GM19324 (cell line): Measurements from ENCODE around the gene HIF1A.
A peak's percentile ranks its signal among the peaks of the same experiment; 100 is the strongest.
"Not testable (repeated sequence)": the region's sequence is repeated elsewhere in the genome, so short reads cannot be mapped to it uniquely, and the experiment has no call there.

Source experiments
- ATAC-seq: cut with Tn5 transposase; IDR thresholded peaks from one replicate; pipeline ENCODE4 v1.9.1; 2021; ENCODE audit warnings: mild to moderate bottlenecking, moderate library complexity; ENCODE audit not compliant: unreplicated experiment, low FRiP score

The HIF1A gene

GRCh38 chr14:61705017-61705416 lies 9.7 kb downstream of the HIF1A start:
- no peak for ATAC-seq

- ATAC-seq = no peak
Measured at GRCh38 chr14:61706096-61706690, 10.9 kb downstream of the HIF1A start.

GRCh38 chr14:61707774-61708173 lies 12.5 kb downstream of the HIF1A start:
- ATAC-seq = not testable (repeated sequence)

GRCh38 chr14:61708693-61709092 lies 13.4 kb downstream of the HIF1A start:
- ATAC-seq = not testable (repeated sequence)

- ATAC-seq = no peak
Measured at GRCh38 chr14:61710853-61711817, 15.8 kb downstream of the HIF1A start.

- ATAC-seq = no peak
Measured at GRCh38 chr14:61712137-61712536, 16.8 kb downstream of the HIF1A start.

GRCh38 chr14:61713724-61714437 lies 18.6 kb downstream of the HIF1A start:
- no peak for ATAC-seq

- no peak for ATAC-seq
Measured at GRCh38 chr14:61716956-61717355, 21.6 kb downstream of the HIF1A start.

- no peak for ATAC-seq
Measured at GRCh38 chr14:61718039-61718438, 22.7 kb downstream of the HIF1A start.

GRCh38 chr14:61719344-61720293 lies 24.3 kb downstream of the HIF1A start:
- ATAC-seq = peak; percentile 43

GRCh38 chr14:61720294-61720661 lies 25.0 kb downstream of the HIF1A start:
- ATAC-seq = no peak

- no peak for ATAC-seq
Measured at GRCh38 chr14:61720741-61721140, 25.4 kb downstream of the HIF1A start.

GRCh38 chr14:61724133-61724532 lies 28.8 kb downstream of the HIF1A start:
- ATAC-seq = no peak

GRCh38 chr14:61726778-61727658 lies 31.7 kb downstream of the HIF1A start:
- ATAC-seq = no peak

- ATAC-seq = no peak
Measured at GRCh38 chr14:61730756-61731373, 35.6 kb downstream of the HIF1A start.

GRCh38 chr14:61733972-61734371 lies 38.7 kb downstream of the HIF1A start:
- no peak for ATAC-seq

- ATAC-seq = no peak
Measured at GRCh38 chr14:61736751-61737150, 41.4 kb downstream of the HIF1A start.

GRCh38 chr14:61737915-61738314 lies 42.6 kb downstream of the HIF1A start:
- no peak for ATAC-seq

GRCh38 chr14:61739133-61739532 lies 43.8 kb downstream of the HIF1A start:
- no peak for ATAC-seq
